ENCODE measurements around the gene RASIP1.

DNA sequence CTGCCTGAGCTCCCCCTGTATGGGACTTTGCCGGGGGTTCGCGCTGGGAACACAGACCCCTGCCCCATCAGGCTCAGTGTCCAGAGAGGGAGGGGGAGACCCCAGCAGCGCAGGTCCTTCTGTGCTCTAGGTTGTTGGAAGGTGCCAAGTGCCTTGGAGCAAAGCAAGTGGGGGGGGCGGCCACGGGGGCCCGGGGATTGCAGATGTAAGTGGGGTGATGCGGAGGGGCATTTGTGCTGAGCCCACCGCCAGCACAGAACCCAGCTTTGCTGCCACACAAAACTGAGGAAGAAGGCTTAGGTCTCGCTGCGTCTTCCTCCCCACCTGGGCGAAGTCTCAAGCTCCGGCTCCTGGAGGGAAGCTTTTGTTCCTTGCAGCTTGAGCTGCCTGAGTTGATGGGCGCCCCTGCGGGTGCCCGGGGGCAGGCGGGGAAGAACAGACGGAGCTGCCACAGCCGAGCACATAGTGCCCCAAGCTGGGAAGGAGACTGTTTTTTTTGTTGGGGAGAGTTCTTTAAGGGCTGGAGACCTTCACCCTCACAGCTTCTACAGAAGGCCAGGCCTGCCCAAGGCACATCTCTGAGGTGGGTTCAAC, 66.1 kb downstream of the RASIP1 start:
- TF ChIP-seq, protein P1, sequence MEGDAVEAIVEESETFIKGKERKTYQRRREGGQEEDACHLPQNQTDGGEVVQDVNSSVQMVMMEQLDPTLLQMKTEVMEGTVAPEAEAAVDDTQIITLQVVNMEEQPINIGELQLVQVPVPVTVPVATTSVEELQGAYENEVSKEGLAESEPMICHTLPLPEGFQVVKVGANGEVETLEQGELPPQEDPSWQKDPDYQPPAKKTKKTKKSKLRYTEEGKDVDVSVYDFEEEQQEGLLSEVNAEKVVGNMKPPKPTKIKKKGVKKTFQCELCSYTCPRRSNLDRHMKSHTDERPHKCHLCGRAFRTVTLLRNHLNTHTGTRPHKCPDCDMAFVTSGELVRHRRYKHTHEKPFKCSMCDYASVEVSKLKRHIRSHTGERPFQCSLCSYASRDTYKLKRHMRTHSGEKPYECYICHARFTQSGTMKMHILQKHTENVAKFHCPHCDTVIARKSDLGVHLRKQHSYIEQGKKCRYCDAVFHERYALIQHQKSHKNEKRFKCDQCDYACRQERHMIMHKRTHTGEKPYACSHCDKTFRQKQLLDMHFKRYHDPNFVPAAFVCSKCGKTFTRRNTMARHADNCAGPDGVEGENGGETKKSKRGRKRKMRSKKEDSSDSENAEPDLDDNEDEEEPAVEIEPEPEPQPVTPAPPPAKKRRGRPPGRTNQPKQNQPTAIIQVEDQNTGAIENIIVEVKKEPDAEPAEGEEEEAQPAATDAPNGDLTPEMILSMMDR (IDR thresholded peaks at IDR 0.05) = no peak
- TF ChIP-seq ZFX (IDR thresholded peaks at IDR 0.05; ENCODE audit: borderline replicate concordance) = no peak

Measured in 22Rv1 (cell line).